GM21360 (cell line): ENCODE results near the gene PPDPF.
A peak's percentile ranks its signal among the peaks of the same experiment; 100 is the strongest.

Experiments used
- ATAC-seq: cut with Tn5 transposase; IDR thresholded peaks from one replicate; pipeline ENCODE4 v1.9.1; 2021; ENCODE audit warnings: mild to moderate bottlenecking, moderate library complexity; ENCODE audit not compliant: unreplicated experiment

The PPDPF gene

DNA sequence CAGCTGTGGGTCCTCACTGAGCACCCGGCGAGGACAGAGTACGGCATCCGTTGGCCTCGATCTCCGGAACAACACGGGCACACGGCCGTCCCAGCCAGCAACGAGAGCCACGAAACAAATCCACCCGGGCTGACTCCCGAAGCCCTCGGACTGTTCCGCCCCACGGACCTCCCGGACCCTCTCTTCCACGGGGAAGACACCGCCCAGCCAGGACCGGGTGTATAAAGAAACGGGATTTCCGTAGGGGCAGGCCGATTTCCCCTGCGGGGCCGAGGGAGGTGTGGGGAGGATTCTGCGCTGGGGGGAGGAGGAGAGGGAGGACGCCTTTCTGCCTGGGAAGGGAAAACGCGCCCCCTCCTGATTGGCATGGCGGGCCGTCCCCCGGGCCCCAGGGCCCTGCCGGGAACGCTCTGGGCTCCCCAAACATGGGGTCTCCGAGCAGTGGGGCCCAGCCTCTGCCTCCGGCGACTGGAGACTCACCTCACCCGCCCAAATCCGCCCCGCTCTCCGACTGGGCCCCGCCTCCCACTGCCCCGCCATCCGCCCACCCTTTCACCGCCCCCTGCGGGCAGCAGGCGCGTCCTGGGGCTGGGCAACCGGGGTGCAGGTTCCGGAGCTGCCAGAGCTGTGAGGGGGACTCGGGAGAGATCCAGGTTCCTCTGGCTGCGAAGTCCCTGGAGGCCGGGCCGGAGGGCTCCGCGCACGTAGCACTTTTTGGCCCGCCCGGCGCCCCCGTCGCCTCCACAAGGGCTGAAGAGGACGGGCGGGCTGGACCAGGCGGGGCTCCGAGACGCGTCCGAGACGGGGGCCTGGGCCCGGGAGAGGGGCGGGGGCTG lies 679 bp upstream of the PPDPF start:
- peak; percentile 39 for ATAC-seq

DNA sequence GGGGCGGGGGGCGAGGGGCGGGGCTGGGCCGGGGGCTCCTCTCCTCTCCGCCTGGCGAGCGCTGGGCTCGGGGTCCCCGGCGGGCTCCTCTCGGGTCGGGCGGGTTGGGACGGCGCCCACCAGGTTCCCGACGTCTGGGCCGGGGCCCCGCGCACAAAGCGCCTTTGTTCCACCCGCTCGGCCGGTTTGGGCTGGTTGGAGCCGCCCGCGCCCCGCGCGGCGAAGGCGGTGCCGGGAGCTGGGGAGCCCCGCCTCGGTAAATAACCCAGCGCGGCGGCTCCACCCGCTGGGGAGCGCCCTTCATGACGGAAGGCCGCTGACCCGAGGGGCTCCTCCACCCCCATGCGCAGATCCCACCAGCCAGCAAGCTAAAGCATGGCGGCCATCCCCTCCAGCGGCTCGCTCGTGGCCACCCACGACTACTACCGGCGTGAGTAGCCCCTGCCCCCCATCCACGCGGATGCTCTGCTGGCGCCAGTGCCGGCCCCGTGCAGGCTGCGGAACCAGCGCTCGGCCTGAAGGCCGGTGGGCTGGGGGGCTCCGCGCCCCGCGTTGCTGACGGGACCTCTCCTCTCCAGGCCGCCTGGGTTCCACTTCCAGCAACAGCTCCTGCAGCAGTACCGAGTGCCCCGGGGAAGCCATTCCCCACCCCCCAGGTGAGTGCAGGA lies 503 bp downstream of the PPDPF start:
- peak; percentile 33 for ATAC-seq

DNA sequence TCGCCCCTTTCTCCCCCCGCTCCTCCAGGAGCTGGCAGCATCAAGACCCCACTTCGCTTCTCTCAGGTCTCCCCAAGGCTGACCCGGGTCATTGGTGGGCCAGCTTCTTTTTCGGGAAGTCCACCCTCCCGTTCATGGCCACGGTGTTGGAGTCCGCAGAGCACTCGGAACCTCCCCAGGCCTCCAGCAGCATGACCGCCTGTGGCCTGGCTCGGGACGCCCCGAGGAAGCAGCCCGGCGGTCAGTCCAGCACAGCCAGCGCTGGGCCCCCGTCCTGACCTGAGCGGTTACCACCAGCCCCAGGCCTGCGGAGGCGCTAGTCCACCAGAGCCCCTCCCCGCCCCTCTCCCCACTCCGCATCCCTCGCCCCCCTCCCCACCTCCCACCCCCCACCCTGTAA lies 1.0 kb downstream of the PPDPF start:
- ATAC-seq, result no peak

DNA sequence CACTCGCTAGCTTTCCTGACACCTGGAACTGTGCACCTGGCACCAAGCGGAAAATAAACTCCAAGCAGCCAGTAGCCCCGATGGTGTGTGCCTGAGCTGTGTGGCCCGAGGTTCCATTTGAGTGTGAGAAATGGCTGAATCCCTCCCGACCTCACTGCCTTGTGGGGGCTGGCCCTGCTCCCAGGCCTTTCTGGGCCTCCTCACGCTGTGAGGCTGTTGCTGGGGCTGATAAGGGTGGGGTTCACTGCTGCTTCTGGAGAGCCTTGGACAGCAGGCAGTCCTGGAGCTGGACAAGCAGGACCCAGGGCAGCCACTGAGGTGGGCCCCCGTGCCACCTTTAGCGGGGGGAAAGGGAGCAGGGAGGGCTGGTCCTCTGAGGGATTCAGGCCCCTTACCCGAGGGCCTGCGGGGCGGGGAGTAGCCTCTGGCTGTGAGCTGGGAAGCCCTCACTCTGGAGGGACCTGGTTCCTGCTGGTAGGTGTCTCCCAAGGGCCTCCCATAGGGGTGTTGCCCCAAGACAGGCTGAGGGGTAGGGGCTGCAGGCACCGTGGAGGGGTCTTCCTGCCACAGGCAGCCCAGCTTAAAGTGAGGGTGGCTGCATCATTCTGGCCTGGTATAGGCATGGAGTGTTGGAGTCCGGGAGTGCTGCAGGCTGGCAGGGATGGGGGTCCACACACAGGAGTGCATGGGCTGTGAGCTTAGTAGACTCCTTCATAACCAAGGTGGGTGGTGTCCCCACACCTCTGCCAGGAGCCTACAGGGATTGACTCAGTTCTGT lies 1.7 kb downstream of the PPDPF start:
- no peak for ATAC-seq

DNA sequence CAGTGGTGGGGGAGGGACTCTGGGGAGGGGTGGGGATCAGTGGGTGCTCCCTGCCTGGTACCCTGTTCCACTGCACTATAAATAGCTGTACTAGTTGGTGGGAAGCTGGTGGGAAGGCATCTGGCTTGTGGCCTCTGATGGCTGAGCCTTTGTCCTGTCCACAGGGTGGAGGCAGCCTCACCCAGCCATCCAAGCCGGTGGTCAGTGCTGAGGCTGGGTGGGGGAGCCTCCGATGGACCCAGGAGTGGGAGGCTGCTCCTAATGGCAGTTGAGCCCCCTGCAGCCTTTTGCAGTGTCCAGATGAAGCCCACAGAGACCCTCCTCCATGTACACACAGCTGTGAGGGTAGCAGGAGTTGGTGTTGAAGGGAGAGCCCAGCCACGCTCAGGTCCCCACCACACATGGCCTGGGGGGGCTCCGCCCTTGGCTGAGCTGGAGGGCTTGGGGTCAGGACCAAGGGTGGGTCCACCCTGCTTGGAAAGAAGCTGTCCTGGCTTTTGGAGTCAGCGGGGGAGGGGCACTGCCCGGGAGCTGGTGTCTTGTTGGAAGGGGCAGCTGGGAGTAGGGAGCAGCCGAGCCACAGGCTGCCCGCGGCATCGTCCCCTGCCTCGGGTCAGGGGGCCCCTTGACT lies 2.5 kb downstream of the PPDPF start:
- ATAC-seq, result no peak

DNA sequence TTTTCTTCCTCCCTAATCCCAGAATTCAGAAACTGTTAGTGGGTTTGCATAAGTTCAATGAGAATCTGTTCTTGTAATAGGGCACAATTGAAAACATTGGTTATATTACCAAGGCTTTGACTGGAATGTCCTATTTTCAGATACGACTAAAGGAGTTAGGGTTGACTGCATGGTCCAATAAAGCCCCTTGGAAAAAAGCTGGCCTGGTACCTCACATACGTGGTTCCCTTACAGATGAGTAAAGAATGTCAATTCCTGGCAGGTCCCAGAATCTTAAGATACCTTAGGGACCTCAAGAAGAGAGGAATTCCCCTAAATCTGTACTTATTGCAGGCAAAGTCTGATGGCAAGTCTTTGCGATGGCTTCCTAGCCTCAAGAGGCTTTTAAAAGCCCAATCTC lies 4.6 kb downstream of the PPDPF start:
- ATAC-seq, result no peak

DNA sequence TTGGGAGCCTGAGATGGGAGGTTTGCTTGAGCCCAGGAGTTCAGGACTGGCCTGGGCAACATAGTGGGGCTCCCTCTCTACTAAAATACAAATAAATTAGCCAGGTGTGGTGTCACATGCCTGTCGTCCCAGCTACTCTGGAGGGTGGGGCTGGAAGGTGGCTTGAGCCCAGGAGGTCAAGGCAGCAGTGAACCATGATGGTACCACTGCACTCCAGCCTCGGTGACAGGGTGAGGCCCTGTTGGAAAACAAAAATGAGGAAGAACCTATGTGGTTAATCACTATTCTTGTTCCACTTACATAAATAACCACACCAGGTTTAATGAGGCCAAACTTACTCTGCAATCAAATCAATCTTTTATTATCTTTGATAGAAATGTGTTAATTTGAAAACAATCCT lies 5.4 kb downstream of the PPDPF start:
- no peak for ATAC-seq

DNA sequence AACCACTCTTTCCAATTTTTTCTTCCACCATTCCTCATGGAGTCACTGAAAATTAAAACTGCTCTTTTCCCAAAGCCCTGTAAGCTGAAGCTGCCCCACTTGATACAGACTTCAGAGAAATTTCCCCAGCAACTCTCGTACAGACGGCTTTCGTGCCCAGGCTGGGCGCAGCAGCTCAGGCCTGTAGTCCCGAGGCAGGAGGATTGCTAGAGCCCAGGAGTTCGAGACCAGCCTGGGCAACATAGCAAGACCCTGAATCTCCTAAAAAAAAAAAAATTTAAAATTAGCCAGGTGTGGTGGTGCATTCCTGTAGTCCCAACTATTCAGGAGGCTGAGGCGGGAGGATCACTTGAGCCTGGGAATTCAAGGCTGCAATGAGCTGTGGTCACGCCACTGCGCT lies 6.6 kb downstream of the PPDPF start:
- no peak for ATAC-seq

DNA sequence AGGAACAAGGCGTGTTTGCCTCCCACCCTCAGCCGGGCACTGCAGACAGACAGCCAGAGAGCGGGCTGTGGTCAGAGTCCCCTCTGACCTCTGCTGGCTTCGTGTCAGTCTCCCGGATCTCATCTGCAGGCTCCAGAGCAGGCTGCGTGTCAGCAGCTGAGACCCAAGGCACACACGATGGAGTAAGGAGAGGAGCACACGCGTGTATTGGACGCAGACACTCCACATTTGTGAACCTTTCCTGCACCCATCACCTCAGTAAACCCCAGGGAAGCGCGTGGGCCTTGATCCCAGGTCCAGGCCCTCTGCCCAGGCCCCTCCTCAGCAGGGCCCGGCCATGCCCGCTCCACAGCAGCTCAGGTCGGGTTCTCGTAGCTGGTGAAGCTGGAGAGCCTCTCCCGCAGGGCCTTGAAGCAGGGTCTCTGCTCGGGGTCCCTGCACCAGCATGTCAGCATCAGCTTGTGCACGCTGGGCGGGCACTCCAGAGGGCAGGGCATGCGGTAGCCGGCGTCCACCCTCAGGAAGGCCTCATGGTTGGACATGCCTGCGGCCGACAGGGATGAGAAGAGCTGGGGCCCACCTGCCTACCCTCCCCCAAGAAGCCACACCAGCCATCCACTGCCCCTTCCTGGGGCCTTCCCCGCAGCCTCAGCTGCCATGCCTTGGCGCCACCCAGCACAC lies 8.8 kb downstream of the PPDPF start:
- no peak for ATAC-seq

DNA sequence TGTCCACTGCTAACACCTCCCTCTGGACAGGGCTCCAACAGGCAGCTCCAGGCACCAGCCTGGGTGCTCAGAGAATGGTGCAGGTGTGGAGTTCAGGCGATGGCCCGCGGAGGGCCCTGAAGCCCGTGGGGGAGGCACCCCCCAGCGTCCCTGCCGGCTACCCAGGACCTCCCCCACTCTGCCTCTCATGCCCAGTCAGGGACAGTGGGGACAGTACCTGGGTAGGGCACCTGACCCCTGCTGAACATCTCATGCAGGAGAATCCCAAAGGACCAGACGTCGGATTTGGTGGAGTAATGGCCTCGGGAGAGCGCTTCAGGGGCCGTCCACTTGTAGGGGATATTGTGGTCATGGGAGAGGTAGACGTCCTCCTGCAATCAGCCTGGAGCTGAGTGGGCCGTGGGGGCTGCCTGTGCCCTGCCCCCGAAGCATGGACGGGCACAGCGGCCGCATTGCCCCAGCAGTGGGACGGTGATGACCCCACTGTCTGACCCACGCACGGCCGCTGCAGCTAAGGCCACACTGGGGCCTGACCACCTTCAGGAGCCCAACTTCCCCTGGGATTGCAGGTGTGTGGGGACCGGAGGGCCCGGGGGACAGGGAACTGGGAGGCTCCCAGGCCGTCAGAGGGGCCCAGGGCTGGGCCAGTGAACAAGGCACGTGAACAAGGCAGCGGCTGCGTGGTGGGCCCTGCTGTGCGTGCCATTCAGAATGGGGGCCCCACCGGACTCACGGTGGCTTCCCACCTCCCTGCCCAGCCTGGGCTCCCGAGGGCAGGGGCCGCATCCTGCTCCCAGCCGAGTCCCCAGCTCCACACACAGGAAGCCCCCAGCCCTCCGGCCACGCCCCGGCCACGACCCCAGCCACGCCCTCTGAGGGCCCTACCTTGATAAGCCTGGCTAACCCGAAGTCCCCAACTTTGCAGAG lies 9.6 kb downstream of the PPDPF start:
- ATAC-seq, result no peak

DNA sequence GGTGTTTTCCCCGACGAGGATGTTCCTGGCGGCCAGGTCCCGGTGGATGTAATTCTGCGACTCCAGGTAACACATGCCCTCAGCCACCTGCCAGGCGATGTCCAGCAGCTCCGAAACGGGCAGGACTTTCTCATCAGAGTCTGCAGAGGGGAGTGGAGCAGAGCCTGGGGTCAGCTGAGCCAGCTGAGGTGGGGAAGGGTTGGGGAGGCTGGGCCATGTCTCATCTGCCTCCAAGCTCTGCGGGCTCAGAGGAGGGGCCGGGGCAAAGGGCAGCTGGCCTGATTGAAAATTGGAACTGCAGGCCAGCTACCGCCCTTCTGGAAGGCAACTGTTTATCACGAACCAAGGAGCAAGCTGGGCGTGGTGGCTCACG lies 10.2 kb downstream of the PPDPF start:
- ATAC-seq, result no peak

DNA sequence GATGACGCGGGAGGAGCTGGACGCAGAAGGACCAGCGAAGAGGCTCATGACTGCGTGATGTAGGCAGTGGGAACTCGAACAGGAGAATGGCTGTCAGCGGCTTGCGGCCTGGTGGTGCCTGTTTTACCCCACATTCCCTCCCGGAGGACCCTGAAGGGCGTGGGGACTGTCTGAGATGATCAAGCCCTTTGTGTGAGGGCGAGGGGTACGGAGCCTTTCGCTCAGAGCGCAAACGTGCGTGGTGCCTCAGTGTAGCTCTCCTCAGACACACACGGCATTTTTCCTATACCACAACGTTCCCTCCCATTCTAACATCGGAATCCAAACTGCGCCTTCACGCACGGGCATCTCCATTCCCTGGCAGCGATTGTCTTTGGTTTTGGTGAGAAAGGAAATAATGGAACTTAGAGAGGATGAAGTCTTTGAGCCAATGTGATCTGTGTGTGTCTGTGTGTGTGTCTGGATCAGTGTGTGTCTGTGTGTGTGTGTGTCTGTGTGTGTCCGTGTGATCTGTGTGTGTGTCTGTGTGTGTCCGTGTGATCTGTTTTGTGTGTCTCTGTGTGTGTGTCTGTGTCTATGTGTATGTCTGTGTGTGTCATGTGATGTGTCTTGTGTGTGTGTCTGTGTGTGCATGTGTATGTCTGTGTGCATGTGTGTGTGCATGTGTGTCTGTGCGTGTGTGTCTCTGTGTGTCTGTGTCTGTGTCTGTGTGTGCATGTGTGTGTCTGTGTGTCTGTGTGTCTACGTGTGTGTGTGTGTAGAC lies 11.3 kb downstream of the PPDPF start:
- no peak for ATAC-seq

DNA sequence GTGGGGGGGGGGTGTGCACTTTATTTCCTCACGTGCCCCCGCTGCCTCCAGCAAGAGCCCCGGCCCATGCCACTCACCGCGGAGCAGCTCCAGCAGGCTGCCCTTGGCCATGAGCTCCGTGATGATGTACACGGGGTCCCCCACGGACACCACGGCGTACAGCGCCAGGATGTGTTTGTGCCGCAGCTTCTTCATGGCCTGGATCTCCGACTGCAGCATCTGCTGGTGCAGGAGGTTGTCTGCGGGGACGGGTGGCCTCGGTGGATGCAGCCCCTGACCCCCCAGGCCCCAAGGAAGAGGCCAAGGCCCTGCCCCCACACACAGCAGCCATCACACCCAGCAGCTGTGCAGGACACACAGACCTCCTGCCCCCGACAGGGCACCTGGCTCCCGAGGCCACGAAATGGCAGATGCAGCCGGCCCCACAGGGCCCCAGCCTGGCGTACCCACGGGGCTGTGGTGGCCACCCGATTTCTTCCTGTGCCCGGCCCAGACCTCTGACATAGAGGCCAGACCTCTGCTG lies 11.9 kb downstream of the PPDPF start:
- no peak for ATAC-seq

DNA sequence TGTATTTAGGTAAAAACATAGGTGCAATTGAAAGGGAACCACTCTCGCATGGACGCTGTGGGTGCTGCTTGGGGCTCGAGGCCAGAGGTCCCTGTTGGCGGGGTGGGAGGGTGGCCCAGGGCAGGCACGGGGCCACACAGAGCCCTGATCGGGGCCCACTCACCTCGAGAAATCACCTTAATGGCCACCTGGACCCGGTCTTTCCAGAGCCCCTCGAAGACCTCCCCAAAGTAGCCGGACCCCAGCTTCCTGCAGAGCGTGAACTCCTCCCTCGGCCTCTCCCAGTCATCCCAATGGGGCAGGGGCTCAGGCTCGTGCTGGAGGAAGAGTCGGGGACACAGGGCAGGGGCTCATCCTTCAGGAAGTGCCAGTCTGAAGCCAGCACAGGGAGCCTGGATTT lies 12.8 kb downstream of the PPDPF start:
- no peak for ATAC-seq

DNA sequence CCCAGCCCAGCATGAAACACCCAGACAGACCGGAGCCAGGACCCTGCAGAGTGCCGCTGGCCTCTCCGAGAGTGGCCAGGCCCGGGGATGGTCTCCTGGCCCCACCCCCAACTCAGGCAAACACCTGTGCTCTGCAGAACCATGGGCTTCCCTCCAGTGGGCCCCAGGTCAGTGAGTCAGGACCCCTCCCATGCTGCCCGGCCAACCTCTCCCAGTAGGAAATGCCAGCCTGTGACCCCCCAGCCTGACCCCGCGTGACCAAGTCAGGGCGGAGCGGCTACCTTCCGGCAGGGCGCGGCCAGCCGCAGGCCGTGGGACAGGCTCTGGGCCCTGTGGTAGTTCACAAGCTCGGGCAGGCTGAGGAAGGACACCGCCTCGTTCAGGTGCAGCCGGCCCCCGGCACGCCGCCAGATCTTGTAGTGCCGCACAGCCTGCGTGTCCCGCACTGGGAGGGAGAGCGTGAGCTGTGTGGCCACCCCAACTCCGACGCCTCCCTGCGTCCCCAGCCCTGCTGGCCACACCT lies 13.4 kb downstream of the PPDPF start:
- no peak for ATAC-seq

DNA sequence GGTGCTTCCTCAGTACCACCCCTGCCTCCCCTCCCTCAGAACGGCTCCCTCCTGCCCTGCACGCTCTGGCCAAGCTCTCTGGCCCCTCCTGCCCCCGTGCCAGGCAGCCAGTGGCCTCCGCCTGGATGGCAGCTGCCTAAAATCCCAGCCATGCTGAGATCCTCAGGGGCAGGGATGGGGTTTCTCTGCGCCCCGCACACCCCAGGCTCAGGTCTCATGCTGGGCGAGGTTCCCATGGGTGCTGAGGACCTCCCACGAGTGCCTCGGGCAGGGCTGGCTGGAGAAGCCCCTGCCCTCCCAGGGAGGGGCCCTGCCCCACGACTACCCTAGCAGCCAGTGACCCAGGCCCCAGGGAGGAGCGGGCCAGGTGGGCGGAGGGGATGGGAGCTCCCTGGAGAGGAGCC lies 13.9 kb downstream of the PPDPF start:
- ATAC-seq, result no peak

DNA sequence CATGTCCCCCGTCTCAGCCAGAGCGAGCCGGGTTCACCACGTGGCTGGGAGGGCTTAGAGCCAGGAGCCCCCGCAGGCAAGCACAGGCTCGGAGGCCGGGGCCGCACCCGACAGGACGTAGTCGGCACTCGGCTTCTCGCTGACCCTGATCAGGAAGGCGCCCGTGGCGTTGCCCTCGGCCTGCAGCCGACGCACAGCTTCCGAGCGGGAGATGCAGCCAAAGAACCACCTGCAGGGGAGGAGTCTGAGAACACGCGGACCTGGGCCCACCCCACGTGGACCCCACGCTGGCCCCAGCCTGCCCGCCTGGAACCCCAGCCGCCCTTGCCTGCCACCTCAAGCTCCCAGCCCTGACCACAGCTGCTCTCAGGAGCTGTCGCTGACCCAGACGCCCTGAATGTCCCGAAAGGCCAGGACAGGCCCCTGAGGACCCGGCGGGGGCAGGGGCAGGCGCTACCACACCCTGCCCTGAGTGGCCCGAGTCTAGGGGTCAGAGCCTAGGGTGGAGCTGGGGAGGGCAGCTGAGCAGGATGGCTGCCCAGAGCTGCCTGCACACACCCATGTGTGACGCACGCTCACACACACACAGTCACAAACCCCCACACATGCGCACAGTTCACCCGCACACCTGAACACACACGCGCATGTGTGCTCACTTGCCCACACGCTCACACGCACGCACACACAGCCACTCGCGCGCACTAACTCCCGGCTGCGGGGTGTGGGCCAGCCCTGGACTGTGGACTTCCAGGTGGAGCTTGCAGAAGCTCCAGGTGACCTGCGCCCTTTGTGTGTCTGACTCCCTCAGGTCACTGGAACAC lies 14.5 kb downstream of the PPDPF start:
- ATAC-seq, result no peak
